NCI-H146 (cell line): ENCODE results near the gene SH3BGR.
"Not testable (repeated sequence)": the region's sequence is repeated elsewhere in the genome, so short reads cannot be mapped to it uniquely, and the experiment has no call there.

Experiments
- DNase-seq: peaks from one replicate; lab custom pipeline; 2025; lab: John Stamatoyannopoulos, UW

The SH3BGR gene

GRCh38 chr21:39515684-39516472, 64.1 kb downstream of the SH3BGR start:
- no peak for DNase-seq

- DNase-seq = peak; percentile 69
These were observed 66.5 kb downstream of the SH3BGR start for GRCh38 chr21:39518055-39518846.

- DNase-seq = no peak
These were observed 67.1 kb downstream of the SH3BGR start for GRCh38 chr21:39518847-39519210.

- DNase-seq = no peak
These were observed 68.1 kb downstream of the SH3BGR start for GRCh38 chr21:39519835-39520234.

- no peak for DNase-seq
These were observed 71.6 kb downstream of the SH3BGR start for GRCh38 chr21:39523399-39523798.

GRCh38 chr21:39523915-39524314, 72.1 kb downstream of the SH3BGR start:
- DNase-seq = no peak

GRCh38 chr21:39525129-39525528, 73.4 kb downstream of the SH3BGR start:
- DNase-seq = no peak

- no peak for DNase-seq
These were observed 73.8 kb downstream of the SH3BGR start for GRCh38 chr21:39525601-39526000.

- DNase-seq = no peak
These were observed 75.4 kb downstream of the SH3BGR start for GRCh38 chr21:39527067-39527595.

GRCh38 chr21:39527664-39528381, 76.1 kb downstream of the SH3BGR start:
- DNase-seq = peak; percentile 35

- no peak for DNase-seq
These were observed 77.3 kb downstream of the SH3BGR start for GRCh38 chr21:39529026-39529425.

GRCh38 chr21:39531064-39531463, 79.3 kb downstream of the SH3BGR start:
- DNase-seq = no peak

- DNase-seq = no peak
These were observed 80.1 kb downstream of the SH3BGR start for GRCh38 chr21:39531840-39532239.

- DNase-seq = no peak
These were observed 82.0 kb downstream of the SH3BGR start for GRCh38 chr21:39533545-39534380.

- DNase-seq = no peak
These were observed 84.1 kb downstream of the SH3BGR start for GRCh38 chr21:39535646-39536437.

- DNase-seq = no peak
These were observed 85.1 kb downstream of the SH3BGR start for GRCh38 chr21:39536835-39537234.

GRCh38 chr21:39537571-39537970, 85.8 kb downstream of the SH3BGR start:
- DNase-seq = no peak

- no peak for DNase-seq
These were observed 86.8 kb downstream of the SH3BGR start for GRCh38 chr21:39538453-39539042.

- not testable (repeated sequence) for DNase-seq
These were observed 88.6 kb downstream of the SH3BGR start for GRCh38 chr21:39540367-39540766.

GRCh38 chr21:39542736-39543135, 91.0 kb downstream of the SH3BGR start:
- DNase-seq = no peak
